ENCODE measurements around the gene UBE2G2.

Gene UBE2G2

GRCh38 chr21:44751799-44752636 lies 49.6 kb downstream of the UBE2G2 start:
- Mint-ChIP-seq H3K36me3 (no peaks in the 10 kb centered on the region), H3K9me3 (no peaks in the 10 kb centered on the region), H3K4me1 (peaks cover 6% of the 10 kb centered on the region), H3K27ac (no peak overlapping the region), H3K27me3 (peaks cover 19% of the 10 kb centered on the region), H3K4me3 (no peak overlapping the region)
- ATAC-seq (ENCODE audit: low read depth) (no peak), DNase-seq (ENCODE audit: low spot score in 2 of 2) (no peak)

DNA sequence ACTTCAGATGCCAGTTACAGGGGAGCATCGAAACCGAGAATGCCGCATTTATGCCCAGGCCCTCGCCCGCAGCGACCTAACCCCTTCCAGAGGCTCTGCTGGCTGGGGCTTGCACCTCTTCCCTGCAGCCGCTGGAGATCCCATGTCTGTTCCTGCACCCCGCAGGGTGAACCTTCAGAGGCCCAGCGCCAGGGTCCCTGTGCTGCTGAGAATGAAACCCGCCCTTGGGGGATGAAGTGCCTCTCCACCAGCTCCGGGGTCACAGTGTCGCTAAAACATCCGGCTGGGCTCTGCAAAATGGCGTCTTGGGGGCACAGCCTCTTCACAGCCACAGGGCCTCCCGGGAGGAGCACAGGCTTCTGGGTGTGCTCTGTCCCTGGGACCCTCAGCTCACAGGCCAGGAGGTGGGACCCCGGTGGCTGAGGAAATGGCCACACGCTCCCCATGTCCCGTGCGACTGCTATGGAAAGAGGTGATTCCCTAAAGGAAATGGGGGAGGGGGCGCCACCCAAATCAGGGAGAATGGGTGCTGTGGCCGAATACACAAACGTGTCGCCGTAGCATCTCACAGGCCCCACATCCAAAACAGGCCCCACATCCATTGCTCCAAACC lies 50.3 kb downstream of the UBE2G2 start:
- H3K36me3 Mint-ChIP-seq, result no peaks in the 10 kb centered on the region
- H3K27me3 Mint-ChIP-seq, result peaks cover 19% of the 10 kb centered on the region
- no peak overlapping the region for H3K4me3 Mint-ChIP-seq
- no peak for DNase-seq (ENCODE audit: low spot score in 2 of 2)
- no peak overlapping the region for H3K27ac Mint-ChIP-seq
- peaks cover 6% of the 10 kb centered on the region for H3K4me1 Mint-ChIP-seq
- H3K9me3 Mint-ChIP-seq, result no peaks in the 10 kb centered on the region
- ATAC-seq (ENCODE audit: low read depth), result no peak

DNA sequence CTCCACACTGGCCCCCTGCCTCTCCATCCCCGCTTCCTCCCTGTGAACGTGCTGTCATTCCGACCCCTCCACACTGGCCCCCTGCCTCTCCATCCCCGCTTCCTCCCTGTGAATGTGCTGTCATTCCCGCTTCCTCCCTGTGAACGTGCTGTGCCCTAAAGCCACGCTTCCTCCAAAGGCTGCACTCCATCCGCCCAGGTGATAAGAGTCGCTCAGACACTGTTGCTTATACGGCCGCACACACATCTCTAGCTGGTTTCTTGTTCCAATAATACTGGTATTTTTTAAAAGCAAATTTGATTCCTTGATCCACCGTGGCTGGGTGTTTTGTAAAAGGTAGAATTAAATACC lies 51.0 kb downstream of the UBE2G2 start:
- Mint-ChIP-seq H3K4me3 (no peak overlapping the region), H3K36me3 (no peaks in the 10 kb centered on the region), H3K27ac (no peak overlapping the region), H3K9me3 (no peaks in the 10 kb centered on the region), H3K27me3 (peaks cover 21% of the 10 kb centered on the region), H3K4me1 (peaks cover 6% of the 10 kb centered on the region)
- DNase-seq (ENCODE audit: low spot score in 2 of 2) (no peak), ATAC-seq (ENCODE audit: low read depth) (no peak)

GRCh38 chr21:44749759-44750674 lies 51.6 kb downstream of the UBE2G2 start:
- Mint-ChIP-seq H3K27me3 (peaks cover 21% of the 10 kb centered on the region), H3K36me3 (no peaks in the 10 kb centered on the region), H3K9me3 (no peaks in the 10 kb centered on the region), H3K4me1 (peaks cover 3% of the 10 kb centered on the region), H3K27ac (no peak overlapping the region), H3K4me3 (no peak overlapping the region)
- DNase-seq (ENCODE audit: low spot score in 2 of 2), result no peak
- ATAC-seq (ENCODE audit: low read depth), result no peak

DNA sequence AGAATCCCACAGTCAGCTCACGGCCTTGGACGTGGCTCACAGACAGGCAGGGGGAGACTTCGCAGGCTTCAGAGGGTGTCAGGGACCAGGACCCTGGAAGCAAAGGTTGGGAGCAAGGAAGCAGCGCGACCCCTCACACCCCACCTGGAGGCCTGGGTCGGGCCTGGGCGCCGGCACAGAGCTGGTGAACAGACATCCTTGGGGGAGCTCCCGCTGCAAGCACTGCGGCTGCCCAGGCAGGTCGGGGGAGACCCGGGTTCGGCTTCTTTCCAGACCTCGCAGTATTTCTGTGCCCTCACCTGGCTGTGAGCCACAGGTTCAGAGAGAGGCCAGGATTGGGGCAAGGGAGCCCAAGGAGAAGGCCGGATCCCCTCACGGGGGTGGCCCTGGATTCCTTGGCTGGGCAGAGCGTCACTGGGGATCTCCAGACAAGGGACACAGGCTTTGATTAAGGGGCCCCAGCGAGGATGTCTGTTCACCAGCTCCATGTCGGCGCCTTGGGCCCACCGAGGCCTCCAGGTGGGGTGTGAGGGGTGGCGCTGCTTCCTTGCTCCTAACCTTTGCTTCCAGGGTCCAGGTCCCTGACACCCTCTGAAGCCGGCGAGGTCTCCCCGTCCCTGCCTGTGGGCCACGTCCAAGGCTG lies 52.4 kb downstream of the UBE2G2 start:
- ATAC-seq (ENCODE audit: low read depth), result no peak
- peaks cover 21% of the 10 kb centered on the region for H3K27me3 Mint-ChIP-seq

DNA sequence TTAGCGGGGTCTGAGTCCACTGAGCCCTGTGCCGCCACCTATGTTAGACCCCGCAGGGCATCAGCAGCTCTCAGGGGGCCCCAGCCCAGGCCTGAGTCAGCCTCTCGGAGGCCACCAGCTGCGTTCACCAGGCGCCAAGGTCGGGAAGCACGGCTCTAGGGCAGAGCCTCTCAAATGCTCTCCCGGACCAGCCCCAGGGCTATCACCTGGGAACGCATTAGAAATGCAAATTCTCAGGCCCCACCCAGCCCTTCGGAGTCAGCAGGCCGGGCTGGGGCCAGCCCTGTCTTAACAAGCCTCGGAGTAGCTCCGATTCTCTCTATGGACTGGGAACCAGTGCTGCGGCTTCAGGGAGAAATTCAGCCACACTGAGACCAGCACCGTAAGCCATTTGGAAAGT lies 53.0 kb downstream of the UBE2G2 start:
- ATAC-seq (ENCODE audit: low read depth) (no peak), DNase-seq (ENCODE audit: low spot score in 2 of 2) (no peak)
- Mint-ChIP-seq H3K4me1 (no peaks in the 10 kb centered on the region), H3K36me3 (no peaks in the 10 kb centered on the region), H3K9me3 (no peaks in the 10 kb centered on the region), H3K4me3 (no peak overlapping the region), H3K27ac (no peak overlapping the region), H3K27me3 (peaks cover 21% of the 10 kb centered on the region)

More for the DNA sequence above, 52.4 kb downstream of the UBE2G2 start:
- no peak overlapping the region for H3K27ac Mint-ChIP-seq
- no peaks in the 10 kb centered on the region for H3K9me3 Mint-ChIP-seq
- H3K4me3 Mint-ChIP-seq, result no peak overlapping the region
- H3K36me3 Mint-ChIP-seq, result no peaks in the 10 kb centered on the region
- DNase-seq (ENCODE audit: low spot score in 2 of 2), result no peak
- no peaks in the 10 kb centered on the region for H3K4me1 Mint-ChIP-seq

DNA sequence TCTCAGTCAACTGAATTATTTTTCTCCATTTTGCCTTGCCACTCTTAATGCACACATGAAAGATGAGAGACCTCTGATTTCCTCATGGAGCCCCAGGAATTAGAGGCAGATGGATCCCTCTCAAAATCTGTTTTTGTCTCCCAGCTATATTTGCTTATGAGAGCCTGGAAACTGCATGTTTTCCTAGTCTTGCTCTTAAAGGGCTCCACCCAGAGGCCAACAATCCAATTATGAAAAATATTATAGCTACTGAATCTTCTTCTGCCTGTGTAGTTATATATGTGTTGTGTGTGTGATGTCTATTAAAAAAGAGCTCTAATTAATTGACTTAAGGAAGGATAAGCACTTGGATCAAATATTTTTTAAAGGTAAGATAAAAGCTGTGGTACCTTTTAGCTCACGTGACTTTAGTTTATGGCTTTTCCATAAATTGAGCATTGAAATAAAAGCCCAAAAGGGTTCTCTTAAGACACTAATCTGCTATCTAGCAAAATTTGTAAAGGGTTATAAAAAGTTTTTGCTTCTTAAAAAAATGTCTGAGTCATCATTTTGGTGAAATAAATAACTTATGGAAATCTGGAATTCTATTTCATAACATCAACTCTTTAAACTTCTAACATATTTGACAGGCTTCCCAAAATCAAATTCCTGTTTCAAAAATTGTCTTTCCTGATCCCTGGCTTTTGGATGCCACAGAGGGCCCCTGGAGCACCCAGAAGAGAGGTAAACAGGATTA lies 59.0 kb downstream of the UBE2G2 start:
- Mint-ChIP-seq H3K9me3 (no peaks in the 10 kb centered on the region), H3K27ac (no peak overlapping the region), H3K27me3 (peaks cover 4% of the 10 kb centered on the region), H3K4me1 (no peaks in the 10 kb centered on the region), H3K36me3 (no peaks in the 10 kb centered on the region), H3K4me3 (no peak overlapping the region)
- DNase-seq (ENCODE audit: low spot score in 2 of 2), result no peak
- no peak for ATAC-seq (ENCODE audit: low read depth)

DNA sequence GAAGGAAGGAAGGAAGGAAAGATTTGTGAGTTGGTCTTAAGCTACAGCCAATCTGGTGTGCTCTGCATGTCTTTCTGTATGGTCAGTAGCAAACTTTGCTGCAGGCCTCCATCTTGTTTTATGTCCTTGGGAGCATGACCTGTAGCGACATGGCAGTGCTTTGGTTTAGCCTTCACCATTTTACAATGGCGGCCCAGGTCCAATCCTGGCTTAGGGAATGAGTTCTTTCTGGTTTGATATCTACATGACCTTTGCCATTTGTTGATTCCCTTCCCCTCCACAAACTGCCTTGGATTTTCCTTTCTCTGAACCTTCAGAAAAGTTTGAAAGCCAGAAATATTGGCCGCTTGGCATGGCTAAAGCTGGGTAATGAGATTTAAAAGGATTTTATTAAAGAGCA lies 59.7 kb downstream of the UBE2G2 start:
- ATAC-seq (ENCODE audit: low read depth) (no peak), DNase-seq (ENCODE audit: low spot score in 2 of 2) (no peak)
- peaks cover 2% of the 10 kb centered on the region for H3K27me3 Mint-ChIP-seq
- H3K36me3 Mint-ChIP-seq, result no peaks in the 10 kb centered on the region
- H3K27ac Mint-ChIP-seq, result no peak overlapping the region
- no peaks in the 10 kb centered on the region for H3K9me3 Mint-ChIP-seq
- H3K4me1 Mint-ChIP-seq, result no peaks in the 10 kb centered on the region
- no peak overlapping the region for H3K4me3 Mint-ChIP-seq

DNA sequence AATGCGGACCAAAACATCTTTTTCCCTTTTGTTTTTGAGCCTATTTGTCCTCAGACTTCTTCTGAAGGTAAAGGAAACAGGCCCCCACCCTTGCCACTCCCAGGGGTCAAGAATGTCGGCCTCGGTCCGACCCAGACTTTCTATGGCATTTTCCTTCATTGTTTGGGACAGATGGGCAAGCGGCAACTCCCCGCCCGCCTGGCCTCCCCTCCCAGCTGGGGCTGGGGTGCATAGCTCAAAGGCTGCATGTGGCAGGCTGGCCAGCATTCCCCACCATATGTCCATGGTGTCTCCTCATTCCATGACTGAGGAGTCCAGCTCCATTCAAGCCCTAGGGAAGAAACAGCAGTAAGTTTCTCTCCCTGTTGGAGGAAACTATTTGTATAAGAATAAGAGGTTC lies 60.9 kb downstream of the UBE2G2 start:
- H3K27ac Mint-ChIP-seq, result no peak overlapping the region
- ATAC-seq (ENCODE audit: low read depth) (no peak), DNase-seq (ENCODE audit: low spot score in 2 of 2) (no peak)
- H3K4me3 Mint-ChIP-seq, result no peak overlapping the region
- H3K27me3 Mint-ChIP-seq, result no peaks in the 10 kb centered on the region
- no peaks in the 10 kb centered on the region for H3K36me3 Mint-ChIP-seq
- H3K4me1 Mint-ChIP-seq, result no peaks in the 10 kb centered on the region
- no peaks in the 10 kb centered on the region for H3K9me3 Mint-ChIP-seq

DNA sequence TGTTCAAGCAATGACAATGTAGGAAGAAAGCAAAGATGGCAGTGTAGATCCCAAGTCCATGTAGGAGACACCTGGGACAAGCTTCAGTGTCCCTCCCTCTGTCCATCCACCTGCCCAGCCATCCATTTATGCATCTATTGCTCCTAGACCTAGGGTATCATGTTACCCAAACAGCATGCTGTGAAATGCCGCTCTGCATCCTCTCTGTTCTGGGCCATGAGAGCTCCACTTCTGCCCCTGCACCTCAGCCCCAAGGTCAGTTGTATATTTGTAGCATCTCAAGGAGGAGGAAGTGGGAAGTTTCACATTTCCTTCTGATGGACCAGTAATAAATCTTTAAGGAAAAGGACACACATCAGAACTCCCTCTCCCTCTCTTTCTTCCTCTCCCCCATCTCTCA lies 62.3 kb downstream of the UBE2G2 start:
- H3K4me1 Mint-ChIP-seq, result no peaks in the 10 kb centered on the region
- H3K36me3 Mint-ChIP-seq, result no peaks in the 10 kb centered on the region
- no peak overlapping the region for H3K27ac Mint-ChIP-seq
- no peak overlapping the region for H3K4me3 Mint-ChIP-seq
- DNase-seq (ENCODE audit: low spot score in 2 of 2), result no peak
- no peak for ATAC-seq (ENCODE audit: low read depth)
- H3K9me3 Mint-ChIP-seq, result no peaks in the 10 kb centered on the region
- no peaks in the 10 kb centered on the region for H3K27me3 Mint-ChIP-seq

- DNase-seq (ENCODE audit: low spot score in 2 of 2) (no peak), ATAC-seq (ENCODE audit: low read depth) (no peak)
- no peaks in the 10 kb centered on the region for H3K36me3 Mint-ChIP-seq
- H3K9me3 Mint-ChIP-seq, result no peaks in the 10 kb centered on the region
- H3K27me3 Mint-ChIP-seq, result no peaks in the 10 kb centered on the region
- no peak overlapping the region for H3K4me3 Mint-ChIP-seq
- no peaks in the 10 kb centered on the region for H3K4me1 Mint-ChIP-seq
- no peak overlapping the region for H3K27ac Mint-ChIP-seq
These were observed 63.0 kb downstream of the UBE2G2 start for GRCh38 chr21:44738621-44739020.

DNA sequence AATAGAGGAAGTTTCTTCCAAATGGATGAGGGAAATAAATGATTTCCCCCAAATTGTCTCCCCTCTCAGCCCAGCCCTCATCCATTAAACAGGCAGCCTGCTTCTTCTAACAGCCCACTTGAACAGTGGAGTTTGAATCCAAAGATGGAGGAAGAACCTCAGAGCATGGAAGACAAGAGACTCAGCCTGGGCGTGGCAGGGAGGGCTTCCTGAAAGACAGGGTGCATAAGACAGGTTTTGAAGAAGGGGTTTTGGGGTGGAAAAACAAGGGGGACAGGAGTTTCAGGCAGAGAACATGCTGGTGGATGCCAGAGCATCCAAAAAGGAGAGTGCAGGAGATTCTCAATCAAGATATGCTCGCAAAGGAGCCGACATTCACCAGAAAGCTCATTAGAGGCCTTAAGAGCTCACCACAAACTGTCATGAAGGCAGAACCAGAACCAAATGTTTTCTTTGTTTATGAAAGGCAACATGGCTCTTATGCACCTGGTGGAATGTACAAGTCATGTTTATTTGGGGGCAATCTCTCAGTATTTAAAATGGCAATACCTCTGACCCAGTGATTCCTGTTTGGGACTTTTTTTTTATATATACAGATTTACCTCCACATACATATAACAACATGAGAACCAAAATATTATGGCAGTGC lies 63.8 kb downstream of the UBE2G2 start:
- ATAC-seq (ENCODE audit: low read depth), result no peak
- DNase-seq (ENCODE audit: low spot score in 2 of 2), result no peak
- Mint-ChIP-seq H3K36me3 (no peaks in the 10 kb centered on the region), H3K27me3 (peaks cover 2% of the 10 kb centered on the region), H3K4me1 (no peaks in the 10 kb centered on the region), H3K9me3 (no peaks in the 10 kb centered on the region), H3K27ac (no peak overlapping the region), H3K4me3 (no peak overlapping the region)

Data from memory B cell (primary cell).